RWPE1 (cell line): Measurements from ENCODE around the gene MRFAP1.

Experiments used
- CTCF ChIA-PET: fragments of 350-600 bp; sonication (Branson Sonifier 250); formaldehyde crosslinking; extraction: SDS; loops from one replicate; lab custom pipeline; 2021; lab: Yijun Ruan, JAX
- POLR2A ChIA-PET: fragments of 400-600 bp; formaldehyde crosslinking; extraction: SDS; loops from one replicate; lab custom pipeline; 2020; ENCODE audit warnings: antibody characterized with exemption; ENCODE audit not compliant: low non-redundant PET; lab: Yijun Ruan, JAX
- DNase-seq: peaks from one replicate; pipeline ENCODE4 v3.0.0; 2012; ENCODE audit warnings: low spot score
- H3K27ac ChIP-seq: fragments of 450-650 bp; 2 replicates; pipeline ENCODE4 v1.5.1; 2017
- TF ChIP-seq, protein P1 (sequence below): fragments of 450-650 bp; conservative IDR thresholded peaks from 2 replicates; pipeline ENCODE4 v1.5.1; 2017; ENCODE audit warnings: low read depth, mild to moderate bottlenecking

The MRFAP1 gene

DNA sequence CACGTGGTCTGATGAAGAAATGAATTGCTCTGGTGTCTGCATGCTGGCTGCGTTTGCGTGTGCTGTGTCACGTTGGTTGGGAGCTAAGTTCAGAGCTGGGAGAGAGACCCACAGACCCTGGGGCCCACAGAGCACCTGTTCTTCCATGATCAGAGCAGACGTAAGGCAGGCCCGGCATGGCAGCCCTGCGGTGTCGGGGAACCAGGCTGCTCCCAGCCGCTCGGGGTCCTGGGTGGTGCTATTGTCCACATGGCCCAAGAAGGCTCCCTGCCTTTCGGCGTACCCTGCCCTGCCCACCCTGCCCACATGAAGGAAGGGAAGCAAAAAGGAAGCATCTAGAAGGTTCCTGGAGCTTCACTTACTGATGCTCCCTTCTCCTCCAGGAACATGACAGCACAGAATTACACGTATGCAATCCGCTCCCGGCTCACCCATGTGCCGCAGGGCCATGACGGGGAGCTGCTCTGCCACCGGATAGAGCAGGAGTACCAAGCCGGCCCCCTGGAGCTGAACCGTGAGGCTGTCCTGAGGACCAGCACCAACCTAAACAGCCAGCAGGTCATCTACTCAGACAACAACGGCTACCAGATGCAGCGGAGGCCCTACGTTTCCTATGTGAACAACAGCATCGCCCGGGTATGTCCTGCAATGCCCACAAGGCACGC lies 30.9 kb upstream of the MRFAP1 start:
- DNase-seq: no peak
- POLR2A ChIA-PET: no interaction called here
- CTCF ChIA-PET: no interaction called here
- H3K27ac ChIP-seq: no peak overlapping the region
- TF ChIP-seq, protein P1, sequence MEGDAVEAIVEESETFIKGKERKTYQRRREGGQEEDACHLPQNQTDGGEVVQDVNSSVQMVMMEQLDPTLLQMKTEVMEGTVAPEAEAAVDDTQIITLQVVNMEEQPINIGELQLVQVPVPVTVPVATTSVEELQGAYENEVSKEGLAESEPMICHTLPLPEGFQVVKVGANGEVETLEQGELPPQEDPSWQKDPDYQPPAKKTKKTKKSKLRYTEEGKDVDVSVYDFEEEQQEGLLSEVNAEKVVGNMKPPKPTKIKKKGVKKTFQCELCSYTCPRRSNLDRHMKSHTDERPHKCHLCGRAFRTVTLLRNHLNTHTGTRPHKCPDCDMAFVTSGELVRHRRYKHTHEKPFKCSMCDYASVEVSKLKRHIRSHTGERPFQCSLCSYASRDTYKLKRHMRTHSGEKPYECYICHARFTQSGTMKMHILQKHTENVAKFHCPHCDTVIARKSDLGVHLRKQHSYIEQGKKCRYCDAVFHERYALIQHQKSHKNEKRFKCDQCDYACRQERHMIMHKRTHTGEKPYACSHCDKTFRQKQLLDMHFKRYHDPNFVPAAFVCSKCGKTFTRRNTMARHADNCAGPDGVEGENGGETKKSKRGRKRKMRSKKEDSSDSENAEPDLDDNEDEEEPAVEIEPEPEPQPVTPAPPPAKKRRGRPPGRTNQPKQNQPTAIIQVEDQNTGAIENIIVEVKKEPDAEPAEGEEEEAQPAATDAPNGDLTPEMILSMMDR: no peak

DNA sequence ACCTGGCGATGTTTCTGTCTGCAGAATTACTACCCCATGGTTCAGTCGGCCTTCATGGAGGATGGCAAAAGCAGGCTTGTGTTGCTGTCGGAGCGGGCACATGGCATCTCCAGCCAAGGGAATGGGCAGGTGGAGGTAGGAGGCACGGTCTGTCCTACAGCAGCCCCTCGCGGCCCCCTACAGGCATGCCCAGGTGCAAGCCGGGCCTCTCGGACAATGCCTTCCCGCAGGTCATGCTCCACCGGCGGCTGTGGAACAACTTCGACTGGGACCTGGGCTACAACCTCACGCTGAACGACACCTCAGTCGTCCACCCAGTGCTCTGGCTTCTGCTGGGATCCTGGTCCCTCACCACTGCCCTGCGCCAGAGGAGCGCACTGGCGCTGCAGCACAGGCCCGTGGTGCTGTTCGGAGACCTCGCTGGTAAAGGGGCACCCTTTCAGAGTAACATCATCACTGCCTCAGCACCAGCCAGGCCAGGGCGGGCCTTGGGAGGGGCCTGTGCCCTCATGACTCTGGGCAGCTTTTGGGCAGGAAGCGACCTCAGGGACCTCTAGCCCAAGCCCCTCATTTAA lies 29.5 kb upstream of the MRFAP1 start:
- CTCF ChIA-PET: interaction anchor here (0.6 kb wide), 1 partner anchor 15 kb away, joined by 3 read pairs; no protein-coding TSS in a partner anchor
- no peak overlapping the region for H3K27ac ChIP-seq
- POLR2A ChIA-PET: no interaction called here
- TF ChIP-seq, protein P1: no peak
- no peak for DNase-seq

DNA sequence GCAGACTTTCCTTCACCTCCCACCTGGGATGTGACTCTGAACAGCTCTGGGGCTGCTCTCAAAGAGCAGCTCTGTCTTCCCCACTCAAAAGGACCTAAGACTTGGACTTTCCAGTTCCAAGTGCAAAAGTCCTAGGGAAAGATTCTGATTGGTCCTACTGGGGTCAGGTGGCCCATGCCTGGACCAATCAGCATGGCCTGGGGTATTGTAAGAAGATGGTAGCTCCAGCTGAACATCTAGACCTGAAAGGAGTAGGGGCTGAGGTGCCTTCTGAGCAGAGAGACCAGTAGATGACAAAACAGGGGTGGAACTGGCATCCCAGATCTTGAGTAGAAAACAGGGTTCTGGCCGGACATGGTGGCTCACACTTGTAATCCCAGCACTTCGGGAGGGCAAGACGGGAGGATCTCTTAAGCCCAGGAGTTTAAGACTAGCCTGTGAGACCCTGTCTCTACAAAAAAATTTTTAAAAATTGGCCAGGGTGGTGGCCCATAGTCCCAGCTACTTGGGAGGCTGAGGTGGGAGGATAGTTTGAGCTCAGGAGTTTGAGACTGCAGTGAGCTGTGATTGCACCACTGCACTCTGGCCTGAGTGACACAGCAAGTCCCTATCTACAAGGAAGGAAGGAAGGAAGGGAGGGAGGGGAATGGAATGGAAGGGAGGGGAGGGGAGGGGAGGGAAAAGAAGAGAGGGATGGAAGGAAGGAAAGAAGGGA lies 27.4 kb upstream of the MRFAP1 start:
- no peak overlapping the region for H3K27ac ChIP-seq
- TF ChIP-seq, protein P1: no peak
- POLR2A ChIA-PET: no interaction called here
- CTCF ChIA-PET: interaction anchor here (0.6 to 1.0 kb wide), 2 partner anchors 20 to 136 kb away, joined by 3 read pairs; no protein-coding TSS in a partner anchor
- no peak for DNase-seq

DNA sequence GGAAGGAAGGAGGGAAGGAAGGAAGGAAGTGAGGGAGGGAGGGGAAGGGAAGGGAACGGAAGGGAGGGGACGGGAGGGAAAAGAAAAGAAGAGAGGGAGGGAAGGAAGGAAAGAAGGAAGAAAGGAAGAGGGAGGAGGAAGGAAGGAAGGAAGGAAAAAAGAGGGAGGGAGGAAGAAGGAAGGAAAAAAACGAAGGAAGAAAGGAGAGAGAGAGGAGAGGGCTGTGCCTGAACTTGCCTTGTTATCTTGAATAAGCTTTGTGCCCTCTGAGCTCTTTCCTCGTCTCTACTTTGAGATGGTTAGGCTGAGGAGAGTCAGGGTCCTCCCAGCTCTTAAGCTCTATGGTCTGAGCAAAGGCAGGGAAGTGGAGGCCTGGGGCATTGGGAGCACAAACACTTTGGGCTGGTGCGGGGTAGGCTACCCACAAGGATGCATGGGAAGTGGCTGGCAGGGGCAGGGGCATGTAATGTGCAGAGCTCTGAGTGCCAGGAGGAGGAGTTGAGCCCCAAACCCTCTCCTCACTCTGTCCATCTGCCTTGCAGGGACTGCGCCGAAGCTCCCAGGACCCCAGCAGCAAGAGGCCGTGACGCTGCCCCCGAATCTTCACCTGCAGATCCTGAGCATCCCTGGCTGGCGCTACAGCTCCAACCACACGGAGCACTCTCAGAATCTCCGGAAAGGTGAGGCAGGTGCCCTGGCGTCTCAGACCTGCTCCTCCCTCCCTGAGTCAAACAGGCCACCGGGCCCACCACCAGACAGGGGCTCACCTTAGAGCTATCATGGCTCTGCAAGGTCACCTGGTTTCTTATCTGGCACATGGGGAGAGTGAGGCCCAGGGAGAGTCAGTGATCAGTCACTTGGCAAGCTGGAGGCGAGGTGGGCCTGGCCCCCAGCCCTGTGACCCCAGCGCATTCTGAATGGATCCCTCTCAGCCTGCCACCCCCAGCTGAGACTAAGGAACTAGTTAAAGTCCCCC lies 26.5 kb upstream of the MRFAP1 start:
- TF ChIP-seq, protein P1: no peak
- no peak overlapping the region for H3K27ac ChIP-seq
- no peak for DNase-seq
- ChIA-PET POLR2A (no interaction called here), CTCF (interaction anchor here (1.0 kb wide), 1 partner anchor 135 kb away, joined by 3 read pairs; no protein-coding TSS in a partner anchor)

DNA sequence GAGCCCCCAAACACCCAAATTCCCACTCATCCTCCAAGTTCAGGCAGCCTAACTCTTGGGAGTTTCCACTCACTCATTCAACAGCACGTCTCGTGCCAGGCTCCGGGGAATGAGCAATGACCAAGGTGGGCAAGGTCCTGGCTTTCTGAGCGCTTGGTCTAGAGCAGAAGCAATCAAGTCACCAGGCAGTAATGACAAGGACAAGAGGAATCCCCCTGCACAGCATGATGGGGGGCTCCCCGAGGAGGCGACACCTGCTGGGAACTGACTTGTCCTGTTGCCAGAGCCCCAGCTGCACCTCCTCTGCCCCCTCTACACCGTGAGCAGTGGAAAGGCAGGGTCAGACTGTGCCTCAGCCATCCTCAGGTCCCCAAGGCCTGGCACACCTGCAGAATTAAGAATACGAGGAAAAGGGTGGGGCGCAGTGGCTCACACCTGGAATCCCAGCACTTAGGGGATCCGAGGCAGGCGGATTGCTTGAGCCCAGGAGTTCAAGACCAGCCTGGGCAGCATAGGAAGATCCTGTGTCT lies 25.7 kb upstream of the MRFAP1 start:
- TF ChIP-seq, protein P1: no peak
- CTCF ChIA-PET: no interaction called here
- H3K27ac ChIP-seq: no peak overlapping the region; the same call in 1 of the 2 replicates
- POLR2A ChIA-PET: no interaction called here
- no peak for DNase-seq
